ENCODE results near the gene EPB41L5. TPM values are rescaled to one million over a fixed set of nuclear protein-coding genes. Genes with fewer than 3 reads are reported as not detected.

The EPB41L5 gene
- total RNA-seq, 6 experiments from 2014 or later: 27.1 to 54.1 (median 43.3) TPM

DNA sequence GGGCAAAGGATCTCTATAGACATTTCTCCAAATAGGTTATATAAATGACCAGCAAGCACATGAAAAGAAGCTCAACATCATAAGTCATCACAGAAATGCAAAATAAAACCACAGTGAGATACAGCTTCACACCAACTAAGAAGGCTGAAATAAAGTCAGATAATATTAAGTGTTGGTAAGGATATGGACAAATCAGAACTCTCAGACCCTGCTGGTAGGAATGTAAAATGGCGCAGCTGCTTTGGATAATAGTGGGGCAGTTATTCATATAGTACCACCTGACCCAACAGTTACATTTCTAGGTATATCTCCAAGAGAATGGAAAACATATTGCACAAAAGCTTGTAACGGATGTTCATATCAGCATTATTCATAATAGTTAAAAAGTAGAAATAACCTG lies 14.0 kb downstream of the EPB41L5 start:
- DNase-seq (no peak), ATAC-seq (no peak)
- no peak for TF ChIP-seq POLR2A (IDR thresholded peaks at IDR 0.05)
- TF ChIP-seq, protein P1, sequence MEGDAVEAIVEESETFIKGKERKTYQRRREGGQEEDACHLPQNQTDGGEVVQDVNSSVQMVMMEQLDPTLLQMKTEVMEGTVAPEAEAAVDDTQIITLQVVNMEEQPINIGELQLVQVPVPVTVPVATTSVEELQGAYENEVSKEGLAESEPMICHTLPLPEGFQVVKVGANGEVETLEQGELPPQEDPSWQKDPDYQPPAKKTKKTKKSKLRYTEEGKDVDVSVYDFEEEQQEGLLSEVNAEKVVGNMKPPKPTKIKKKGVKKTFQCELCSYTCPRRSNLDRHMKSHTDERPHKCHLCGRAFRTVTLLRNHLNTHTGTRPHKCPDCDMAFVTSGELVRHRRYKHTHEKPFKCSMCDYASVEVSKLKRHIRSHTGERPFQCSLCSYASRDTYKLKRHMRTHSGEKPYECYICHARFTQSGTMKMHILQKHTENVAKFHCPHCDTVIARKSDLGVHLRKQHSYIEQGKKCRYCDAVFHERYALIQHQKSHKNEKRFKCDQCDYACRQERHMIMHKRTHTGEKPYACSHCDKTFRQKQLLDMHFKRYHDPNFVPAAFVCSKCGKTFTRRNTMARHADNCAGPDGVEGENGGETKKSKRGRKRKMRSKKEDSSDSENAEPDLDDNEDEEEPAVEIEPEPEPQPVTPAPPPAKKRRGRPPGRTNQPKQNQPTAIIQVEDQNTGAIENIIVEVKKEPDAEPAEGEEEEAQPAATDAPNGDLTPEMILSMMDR (IDR thresholded peaks at IDR 0.05): no peak
- H3K4me1 ChIP-seq: peaks cover 0 to under 1% (median 0%) of the 10 kb centered on the region in 4 donors
- H3K36me3 ChIP-seq: peaks cover 0 to 2% (median 0%) of the 10 kb centered on the region in 4 donors
- intact Hi-C loops (cut with DNase I): no loop called here
- no peaks in the 10 kb centered on the region for H3K27me3 ChIP-seq
- WGBS (ENCODE audit: insufficient coverage, low coverage, low lambda C conversion rate, missing lambda C conversion rate): 100% methylated on average over 2 of the region's 2 CpGs
- H3K4me3 ChIP-seq: no peak overlapping the region
- no peaks in the 10 kb centered on the region for H3K9me3 ChIP-seq
- no peak overlapping the region for H3K27ac ChIP-seq

DNA sequence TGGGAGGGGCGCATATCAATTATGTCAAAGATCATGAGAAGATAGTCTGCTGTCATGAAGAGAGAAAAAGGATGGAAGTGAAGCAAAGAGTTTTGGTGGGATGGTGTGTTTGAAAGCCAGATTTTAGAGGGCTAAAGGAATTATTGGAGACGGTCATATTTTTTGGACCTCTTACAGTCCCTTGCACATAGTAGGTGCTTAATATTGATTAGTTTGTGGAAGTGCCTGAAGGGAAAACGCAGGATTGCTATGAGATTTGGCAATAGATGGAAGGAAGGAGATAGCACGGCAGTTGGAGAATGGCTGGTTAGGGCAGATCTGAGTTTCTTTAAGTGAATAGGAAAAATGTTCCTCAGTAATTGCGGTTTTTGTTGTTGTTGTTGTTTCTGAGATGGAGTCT lies 15.9 kb downstream of the EPB41L5 start:
- Histone ChIP-seq H3K4me1 (peaks cover 0 to 3% (median 0%) of the 10 kb centered on the region in 4 donors), H3K9me3 (no peaks in the 10 kb centered on the region), H3K4me3 (no peak overlapping the region), H3K36me3 (peaks cover 0 to 2% (median 0%) of the 10 kb centered on the region in 4 donors), H3K27ac (no peak overlapping the region), H3K27me3 (no peaks in the 10 kb centered on the region)
- TF ChIP-seq, protein P1 (IDR thresholded peaks at IDR 0.05): no peak
- TF ChIP-seq POLR2A (IDR thresholded peaks at IDR 0.05): no peak
- 87% methylated on average over 5 of the region's 5 CpGs for WGBS (ENCODE audit: insufficient coverage, low coverage, low lambda C conversion rate, missing lambda C conversion rate)
- DNase-seq (no peak), ATAC-seq (no peak)
- intact Hi-C loops (cut with DNase I): no loop called here

DNA sequence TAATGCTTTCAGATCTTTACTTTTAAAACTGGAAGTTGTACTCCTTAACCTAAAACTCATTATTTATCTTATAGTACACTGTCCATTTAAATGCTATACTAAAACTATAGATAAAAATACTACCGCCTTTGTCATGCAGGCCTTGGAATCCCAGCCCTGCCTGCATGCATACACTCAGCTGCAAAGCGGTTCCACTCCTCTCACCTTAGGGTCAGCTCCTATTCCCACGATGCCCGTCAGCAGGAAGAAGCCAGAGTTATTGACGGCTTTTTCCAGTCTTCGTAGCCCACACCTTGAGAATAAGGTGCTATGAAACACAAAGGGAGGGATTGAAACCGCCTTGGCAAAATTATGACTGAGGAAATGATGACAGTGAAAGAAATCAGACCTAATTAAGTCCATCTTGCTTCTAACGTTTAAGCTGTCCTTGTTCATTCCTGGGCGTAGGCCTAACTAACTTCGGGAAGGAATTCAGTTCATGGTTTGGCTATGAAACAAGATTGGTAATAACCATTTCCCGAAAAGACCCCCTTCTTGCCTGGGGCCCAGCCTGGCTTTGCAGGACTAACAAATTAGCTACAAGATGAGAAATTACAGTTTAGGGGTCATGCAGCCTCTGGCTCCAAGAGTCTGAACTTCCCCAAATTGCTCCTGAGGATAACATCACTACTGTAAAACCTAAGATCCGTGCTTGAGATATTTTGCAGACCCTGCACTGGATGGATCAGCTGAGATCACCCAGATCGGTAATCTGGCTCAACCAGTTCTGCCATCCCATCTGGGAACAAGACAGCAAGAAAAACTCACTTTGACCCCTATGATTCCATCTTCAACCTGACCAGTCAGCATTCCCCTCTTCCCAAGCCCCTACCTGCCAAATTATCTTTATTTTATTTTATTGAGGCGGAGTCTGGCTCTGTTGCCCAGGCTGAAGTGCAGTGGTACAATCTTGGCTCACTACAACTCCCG lies 17.1 kb downstream of the EPB41L5 start:
- intact Hi-C loops (cut with DNase I): no loop called here
- H3K4me3 ChIP-seq: no peak overlapping the region
- no peaks in the 10 kb centered on the region for H3K9me3 ChIP-seq
- peaks cover 0 to 3% (median 0%) of the 10 kb centered on the region in 4 donors for H3K4me1 ChIP-seq
- H3K27ac ChIP-seq: no peak overlapping the region
- peaks cover 0 to 2% (median 0%) of the 10 kb centered on the region in 4 donors for H3K36me3 ChIP-seq
- DNase-seq: no peak
- H3K27me3 ChIP-seq: no peaks in the 10 kb centered on the region
- no peak for TF ChIP-seq POLR2A (IDR thresholded peaks at IDR 0.05)
- TF ChIP-seq, protein P1 (IDR thresholded peaks at IDR 0.05): no peak
- WGBS (ENCODE audit: insufficient coverage, low coverage, low lambda C conversion rate, missing lambda C conversion rate): 92% methylated on average over 14 of the region's 15 CpGs
- ATAC-seq: no peak

DNA sequence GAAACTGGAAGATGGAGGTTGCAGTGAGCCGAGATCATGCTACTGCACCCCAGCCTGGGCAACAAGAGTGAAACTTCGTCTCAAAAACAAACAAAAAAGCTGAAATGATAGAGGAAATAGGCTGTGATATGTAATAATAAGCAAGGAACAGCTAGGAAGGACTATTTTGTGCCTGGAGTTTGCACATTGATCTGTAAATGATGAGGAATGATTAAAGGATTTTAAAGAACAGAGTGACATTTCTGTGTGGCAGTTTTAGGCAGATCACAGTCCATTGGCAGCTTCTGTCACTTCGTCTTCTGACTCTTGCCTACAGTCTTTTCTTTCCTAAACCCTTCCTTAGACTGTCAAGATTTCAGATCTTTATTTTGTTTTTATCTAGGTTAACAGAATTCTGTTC lies 19.4 kb downstream of the EPB41L5 start:
- peaks cover 0 to 11% (median 2%) of the 10 kb centered on the region in 4 donors for H3K4me1 ChIP-seq
- DNase-seq (no peak), ATAC-seq (peak; percentile 30 to 85 (median 54))
- TF ChIP-seq POLR2A (IDR thresholded peaks at IDR 0.05): no peak
- TF ChIP-seq, protein P1 (IDR thresholded peaks at IDR 0.05): no peak
- H3K27me3 ChIP-seq: no peaks in the 10 kb centered on the region
- no peaks in the 10 kb centered on the region for H3K9me3 ChIP-seq
- 19% methylated on average over 3 of the region's 3 CpGs for WGBS (ENCODE audit: insufficient coverage, low coverage, low lambda C conversion rate, missing lambda C conversion rate)
- intact Hi-C loops (cut with DNase I): no loop called here
- H3K27ac ChIP-seq: no peak overlapping the region
- H3K4me3 ChIP-seq: no peak overlapping the region
- peaks cover 0 to 2% (median 0%) of the 10 kb centered on the region in 4 donors for H3K36me3 ChIP-seq

All from right lobe of liver (tissue), 6 donors.